22Rv1 (cell line): ENCODE results near the gene PSMA6.
"Not testable (repeated sequence)": the region's sequence is repeated elsewhere in the genome, so short reads cannot be mapped to it uniquely, and the experiment has no call there.

Experiments
- H3K27ac ChIP-seq: fragments of 450-650 bp; 2 replicates; pipeline ENCODE4 v1.5.1; 2017
- ZFX ChIP-seq: fragments of 450-650 bp; IDR thresholded peaks from 2 replicates; pipeline ENCODE4 v1.6.1; 2017; ENCODE audit warnings: antibody characterized with exemption, borderline replicate concordance
- TF ChIP-seq, protein P1 (sequence below): fragments of 450-650 bp; IDR thresholded peaks from 2 replicates; pipeline ENCODE4 v1.5.1; 2017; ENCODE audit warnings: mild to moderate bottlenecking

PSMA6 gene

DNA sequence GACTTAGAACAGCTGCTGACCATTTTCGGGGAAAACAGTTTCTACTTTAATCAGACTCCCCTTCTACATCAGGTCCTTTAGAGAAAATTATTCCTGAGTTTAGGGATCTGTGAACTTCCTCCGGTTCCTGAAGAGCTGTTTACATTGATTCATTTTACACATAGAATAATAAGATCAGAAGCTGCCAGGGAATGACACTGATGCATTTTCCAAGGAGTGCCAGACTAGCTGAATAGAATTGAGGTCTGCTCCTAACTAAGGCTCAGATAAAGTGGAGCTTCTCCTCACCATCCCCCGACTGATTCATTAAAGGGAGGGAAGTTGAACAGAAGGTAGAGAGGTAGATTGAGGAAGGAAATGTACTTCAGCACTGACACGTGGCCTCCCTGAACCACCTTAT lies 41.9 kb upstream of the PSMA6 start:
- H3K27ac ChIP-seq, result no peak overlapping the region
- TF ChIP-seq, protein P1, sequence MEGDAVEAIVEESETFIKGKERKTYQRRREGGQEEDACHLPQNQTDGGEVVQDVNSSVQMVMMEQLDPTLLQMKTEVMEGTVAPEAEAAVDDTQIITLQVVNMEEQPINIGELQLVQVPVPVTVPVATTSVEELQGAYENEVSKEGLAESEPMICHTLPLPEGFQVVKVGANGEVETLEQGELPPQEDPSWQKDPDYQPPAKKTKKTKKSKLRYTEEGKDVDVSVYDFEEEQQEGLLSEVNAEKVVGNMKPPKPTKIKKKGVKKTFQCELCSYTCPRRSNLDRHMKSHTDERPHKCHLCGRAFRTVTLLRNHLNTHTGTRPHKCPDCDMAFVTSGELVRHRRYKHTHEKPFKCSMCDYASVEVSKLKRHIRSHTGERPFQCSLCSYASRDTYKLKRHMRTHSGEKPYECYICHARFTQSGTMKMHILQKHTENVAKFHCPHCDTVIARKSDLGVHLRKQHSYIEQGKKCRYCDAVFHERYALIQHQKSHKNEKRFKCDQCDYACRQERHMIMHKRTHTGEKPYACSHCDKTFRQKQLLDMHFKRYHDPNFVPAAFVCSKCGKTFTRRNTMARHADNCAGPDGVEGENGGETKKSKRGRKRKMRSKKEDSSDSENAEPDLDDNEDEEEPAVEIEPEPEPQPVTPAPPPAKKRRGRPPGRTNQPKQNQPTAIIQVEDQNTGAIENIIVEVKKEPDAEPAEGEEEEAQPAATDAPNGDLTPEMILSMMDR, result no peak
- no peak for TF ChIP-seq ZFX

DNA sequence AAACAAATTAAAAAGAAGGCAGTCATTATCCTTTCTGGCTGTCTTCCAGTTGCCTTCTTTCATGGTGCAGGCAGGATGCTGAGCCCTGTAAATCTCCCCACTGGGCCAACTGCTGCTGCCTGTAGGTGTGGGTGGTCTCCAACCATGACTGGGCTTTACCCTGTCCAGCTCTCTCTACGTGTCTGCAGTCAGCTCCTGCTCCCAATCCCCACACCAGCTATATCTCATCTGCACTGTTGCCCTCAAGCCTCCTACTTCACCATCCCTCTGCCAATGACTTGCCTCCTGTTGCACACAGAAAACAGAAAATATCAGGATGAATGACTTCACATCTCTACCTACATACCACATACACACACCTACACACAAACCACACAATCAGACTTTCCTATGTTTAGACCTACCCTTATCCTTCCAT lies 39.7 kb upstream of the PSMA6 start:
- H3K27ac ChIP-seq, result no peak overlapping the region
- no peak for TF ChIP-seq ZFX
- TF ChIP-seq, protein P1, result no peak

DNA sequence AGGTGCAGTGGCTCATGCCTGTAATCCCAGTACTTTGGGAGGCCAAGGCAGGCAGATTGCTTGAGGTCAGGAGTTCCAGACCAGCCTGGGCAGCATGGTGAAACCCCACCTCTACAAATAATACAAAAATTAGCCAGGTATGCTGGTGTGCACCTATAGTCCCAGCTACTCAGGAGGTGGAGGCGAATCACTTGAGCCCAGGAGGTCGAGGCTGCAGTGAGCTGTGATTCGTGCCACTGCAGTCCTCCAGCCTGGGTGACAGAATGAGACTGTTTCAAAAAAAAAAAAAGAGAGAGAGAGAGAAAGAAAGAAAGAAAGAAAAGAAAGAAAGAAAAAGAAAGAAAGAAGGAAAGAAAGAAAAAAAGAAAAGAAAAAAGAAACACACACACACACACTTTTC lies 39.1 kb upstream of the PSMA6 start:
- H3K27ac ChIP-seq, result not testable (repeated sequence)

DNA sequence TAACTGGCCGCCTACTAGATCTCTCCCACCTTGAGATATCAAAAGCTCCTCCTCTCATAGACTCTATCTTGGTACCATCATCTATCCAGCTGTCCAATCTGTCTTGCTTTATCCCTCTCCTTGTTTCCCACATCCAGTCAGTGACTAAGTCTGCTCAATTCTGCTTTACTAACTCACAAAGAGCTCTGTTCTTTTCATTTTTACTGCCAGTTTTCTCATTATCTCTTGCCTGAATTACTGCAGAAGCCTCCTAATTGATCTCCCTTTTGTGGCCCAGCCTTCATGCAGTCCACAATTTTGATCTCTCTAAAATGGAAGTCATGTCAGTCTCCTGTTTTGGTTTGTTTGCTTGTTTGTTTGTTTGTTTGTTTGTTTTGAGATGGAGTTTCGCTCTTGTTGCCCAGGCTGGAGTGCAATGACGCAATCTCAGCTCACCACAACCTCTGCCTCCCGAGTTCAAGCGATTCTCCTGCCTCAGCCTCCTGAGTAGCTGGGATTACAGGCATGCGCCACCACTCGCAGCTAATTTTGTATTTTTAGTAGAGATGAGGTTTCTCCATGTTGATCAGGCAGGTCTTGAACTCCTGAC lies 38.1 kb upstream of the PSMA6 start:
- H3K27ac ChIP-seq, result not testable (repeated sequence)

DNA sequence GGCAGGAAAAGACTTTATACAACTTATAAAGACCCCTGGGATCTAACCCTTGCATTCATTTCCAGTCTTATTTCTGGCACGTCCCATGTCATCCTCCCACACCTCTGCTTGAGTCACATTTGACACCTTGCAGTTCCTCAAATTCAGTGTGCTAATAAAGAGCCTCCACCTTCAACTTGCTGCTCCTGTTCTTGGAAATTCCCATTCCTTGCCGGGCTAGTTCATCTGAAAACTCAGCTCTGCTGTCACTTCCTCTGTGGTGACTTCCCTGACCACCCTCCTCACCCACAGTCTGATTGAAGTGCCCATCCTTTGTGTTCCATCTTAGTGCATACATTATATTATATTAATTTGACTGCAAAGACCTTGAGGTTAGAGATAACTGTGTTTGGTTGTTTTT lies 37.4 kb upstream of the PSMA6 start:
- H3K27ac ChIP-seq, result no peak overlapping the region
- no peak for TF ChIP-seq ZFX
- TF ChIP-seq, protein P1, result no peak

DNA sequence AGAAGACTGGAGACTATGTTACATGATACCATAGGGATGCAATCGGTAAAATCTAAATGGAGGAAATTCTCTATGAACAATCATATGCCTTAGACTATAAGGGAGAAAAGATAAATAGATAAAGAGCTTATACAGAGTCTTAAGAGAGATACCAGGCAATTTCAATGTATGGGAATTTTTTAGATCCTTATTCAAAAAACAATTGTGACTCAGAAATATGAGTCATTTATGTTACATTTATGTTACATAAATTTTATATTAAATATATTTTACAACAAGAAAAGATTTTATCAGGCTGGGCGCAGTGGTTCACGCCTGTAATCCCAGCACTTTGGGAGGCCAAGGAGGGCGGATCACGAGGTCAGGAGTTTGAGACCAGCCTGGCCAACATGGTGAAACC lies 36.5 kb upstream of the PSMA6 start:
- H3K27ac ChIP-seq, result no peak overlapping the region
- TF ChIP-seq, protein P1, result no peak
- TF ChIP-seq ZFX, result no peak

DNA sequence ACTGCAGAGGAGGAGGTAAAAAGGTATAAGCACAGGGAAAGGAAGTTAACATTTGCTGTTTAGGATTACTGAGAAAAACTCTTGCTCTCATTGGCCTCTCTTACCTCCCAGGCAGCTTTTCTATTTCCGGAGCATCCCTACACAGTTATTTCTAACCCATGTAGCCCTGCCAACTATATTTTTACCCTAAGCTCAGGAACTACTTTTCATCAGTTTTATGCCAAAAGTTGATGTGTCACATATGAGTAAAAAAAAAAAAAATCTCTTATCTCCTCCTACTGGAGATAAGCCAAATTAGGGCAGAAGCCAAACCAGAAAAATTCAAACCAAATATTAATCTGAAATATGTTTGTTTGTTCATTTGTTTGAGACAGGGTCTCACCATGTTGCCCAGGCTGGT lies 34.4 kb upstream of the PSMA6 start:
- TF ChIP-seq, protein P1, result no peak
- TF ChIP-seq ZFX, result no peak
- no peak overlapping the region for H3K27ac ChIP-seq

DNA sequence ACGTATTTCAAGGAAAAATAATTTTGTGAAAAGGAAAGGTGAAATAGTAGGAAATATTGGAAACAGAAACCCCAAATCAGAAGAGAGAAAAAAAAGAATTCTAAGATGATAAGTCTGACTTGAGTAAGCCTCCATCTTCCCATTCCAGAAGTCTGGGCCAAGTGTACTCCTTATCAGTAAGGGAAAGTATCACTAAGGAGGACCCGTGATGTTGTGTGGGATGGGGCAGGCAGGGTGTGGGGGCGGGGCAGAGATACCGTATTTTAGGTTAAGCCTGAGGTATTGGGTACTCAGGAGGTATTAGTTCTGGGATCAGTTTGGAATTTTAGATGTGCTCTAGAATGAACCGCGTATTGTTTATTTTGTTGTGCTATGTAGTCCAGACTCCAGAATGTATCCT lies 33.8 kb upstream of the PSMA6 start:
- no peak overlapping the region for H3K27ac ChIP-seq
- TF ChIP-seq, protein P1, result no peak
- no peak for TF ChIP-seq ZFX

DNA sequence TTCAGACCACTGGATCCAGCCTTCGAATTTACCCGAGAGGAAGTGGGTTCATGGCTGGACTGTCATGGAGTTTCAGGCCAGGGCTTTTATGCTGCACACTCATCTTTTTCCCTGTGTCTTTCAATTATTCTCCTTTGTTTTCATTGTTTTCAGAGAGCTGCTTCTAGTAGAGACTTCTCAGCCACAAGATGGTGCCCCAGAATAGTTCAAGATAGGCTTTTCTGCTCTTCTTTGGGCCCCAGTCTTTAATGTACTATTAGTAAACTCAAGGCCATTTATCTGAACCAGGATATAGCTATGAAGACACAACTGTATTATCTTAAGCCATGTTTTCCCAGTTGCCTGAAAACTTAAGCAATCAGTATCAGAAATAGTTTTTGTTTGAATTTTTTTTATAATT lies 30.4 kb upstream of the PSMA6 start:
- no peak for TF ChIP-seq ZFX
- TF ChIP-seq, protein P1, result no peak

More for the DNA sequence above, 30.4 kb upstream of the PSMA6 start:
- H3K27ac ChIP-seq, result no peak overlapping the region
